Epidermal melanocyte (primary cell): ENCODE data around the gene COLEC12.
"Not testable (repeated sequence)": the region's sequence is repeated elsewhere in the genome, so short reads cannot be mapped to it uniquely, and the experiment has no call there.

Experiments
- DNase-seq: peaks from one replicate; pipeline ENCODE4 v3.0.0; 2011; ENCODE audit warnings: low spot score; ENCODE audit not compliant: insufficient read length

COLEC12 gene

DNA sequence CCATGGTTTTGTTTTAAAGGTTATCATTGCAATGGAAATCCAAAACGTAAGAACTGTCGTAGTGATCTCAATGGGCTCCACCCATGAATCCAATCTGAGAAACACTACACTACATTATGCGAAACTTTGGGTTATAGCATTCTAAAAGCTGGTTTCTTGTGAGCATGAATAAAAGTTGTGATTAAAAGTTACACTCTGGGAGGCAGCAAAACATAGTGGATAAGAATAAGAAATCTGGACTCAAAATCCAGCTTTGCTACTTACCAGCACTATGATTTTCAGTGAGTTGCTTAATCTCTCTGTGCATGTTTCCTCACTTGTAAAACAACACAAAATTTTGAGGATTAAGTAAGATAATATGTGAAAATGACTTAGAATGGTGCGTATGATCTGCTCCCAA lies 207.0 kb downstream of the COLEC12 start:
- no peak for DNase-seq

DNA sequence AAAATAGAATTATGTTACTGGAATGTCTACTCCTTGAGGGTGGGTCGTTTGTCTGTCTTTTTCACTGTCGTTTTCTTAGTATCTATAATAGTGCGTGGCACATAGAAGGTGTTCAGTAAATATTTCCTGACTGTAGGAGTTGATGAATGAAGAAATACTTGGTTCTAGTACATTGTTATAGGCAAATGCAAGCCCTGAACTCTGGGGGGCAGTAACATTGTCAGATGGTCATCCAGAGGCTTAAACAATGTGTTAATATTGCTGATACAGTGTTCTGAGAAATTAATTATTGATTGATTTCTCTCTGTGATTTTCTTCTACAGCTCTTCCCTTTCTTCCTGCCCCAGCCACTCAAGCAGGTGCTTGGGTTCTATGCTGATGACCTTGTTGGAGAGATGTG lies 208.2 kb downstream of the COLEC12 start:
- no peak for DNase-seq

GRCh38 chr18:289970-290369 lies 210.5 kb downstream of the COLEC12 start:
- not testable (repeated sequence) for DNase-seq

GRCh38 chr18:289026-289425 lies 211.5 kb downstream of the COLEC12 start:
- no peak for DNase-seq

DNA sequence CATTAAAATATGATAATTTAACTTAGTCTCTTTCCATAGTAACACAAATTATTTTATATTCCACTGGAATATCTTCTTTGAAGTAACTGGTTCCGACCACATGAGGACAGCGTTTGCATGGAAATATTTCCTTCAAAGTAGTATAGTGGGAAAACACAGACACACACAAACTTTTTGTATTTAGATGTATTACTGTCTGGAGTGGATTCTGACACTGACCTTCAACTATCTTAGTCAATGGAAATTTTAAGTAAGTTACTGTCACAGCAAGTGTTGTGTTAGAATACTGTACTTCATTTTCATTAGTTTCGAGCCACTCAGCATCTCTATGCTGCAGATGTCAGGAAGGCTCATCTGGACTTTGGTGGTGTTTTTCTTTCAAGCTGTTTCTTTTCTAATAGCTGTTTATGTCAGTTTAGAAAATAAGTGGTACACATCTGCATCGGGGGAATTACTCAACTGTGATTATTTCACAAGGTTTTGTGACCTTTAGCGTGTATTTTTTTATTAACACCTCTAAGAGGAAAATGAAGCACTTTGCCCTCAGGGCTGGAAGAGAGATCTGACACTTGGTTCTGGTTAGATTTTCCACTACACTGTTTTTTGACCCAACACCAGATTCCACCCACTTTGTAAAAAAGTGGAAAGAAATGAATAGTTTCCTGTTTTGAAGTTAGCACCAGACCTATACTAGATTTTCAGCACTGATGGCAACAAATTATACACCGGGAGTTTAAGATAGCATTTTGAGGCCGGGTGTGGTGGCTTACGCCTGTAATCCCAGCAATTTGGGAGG lies 213.8 kb downstream of the COLEC12 start:
- no peak for DNase-seq

DNA sequence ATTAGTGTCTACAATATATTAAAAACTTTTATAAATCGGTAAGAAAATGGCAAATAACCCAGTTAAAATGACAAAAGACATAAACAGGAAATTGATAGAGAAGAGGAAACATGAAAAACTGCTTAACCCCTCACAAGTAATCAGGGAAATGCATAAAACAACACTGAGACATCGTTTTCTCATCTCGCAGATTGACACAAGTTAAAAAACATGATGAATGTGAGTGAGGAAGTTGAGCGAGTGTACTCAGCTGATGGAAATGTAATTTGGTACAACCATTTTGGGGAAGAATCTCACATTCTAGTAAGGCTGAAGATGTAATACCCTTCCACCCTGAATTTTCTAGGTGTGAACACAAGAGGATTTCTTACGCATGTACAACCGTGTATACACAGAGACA lies 214.7 kb downstream of the COLEC12 start:
- no peak for DNase-seq

DNA sequence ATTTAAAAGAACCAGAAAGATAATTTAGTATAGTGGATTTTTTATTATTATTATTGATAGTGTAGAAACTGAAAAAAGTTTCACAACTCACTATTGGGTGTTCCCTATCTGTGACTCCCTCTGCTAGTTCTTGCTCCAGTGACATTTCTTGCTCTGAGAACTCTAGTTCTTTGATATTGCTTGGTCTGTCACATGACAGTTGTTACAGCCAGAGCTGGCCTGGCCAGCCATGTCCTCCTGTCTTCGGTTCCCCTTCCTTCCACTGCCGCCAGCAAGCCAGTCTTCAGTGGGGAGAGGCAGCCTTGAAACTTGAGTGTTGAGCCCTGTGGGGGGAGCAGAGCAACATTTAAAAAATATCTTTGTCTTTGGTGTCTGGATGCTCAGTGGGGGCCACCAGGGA lies 225.0 kb downstream of the COLEC12 start:
- no peak for DNase-seq

- DNase-seq = no peak
Observed at GRCh38 chr18:274313-274712, 226.2 kb downstream of the COLEC12 start.

- no peak for DNase-seq
Observed at GRCh38 chr18:273525-273924, 227.0 kb downstream of the COLEC12 start.

GRCh38 chr18:272650-273049 lies 227.9 kb downstream of the COLEC12 start:
- no peak for DNase-seq

DNA sequence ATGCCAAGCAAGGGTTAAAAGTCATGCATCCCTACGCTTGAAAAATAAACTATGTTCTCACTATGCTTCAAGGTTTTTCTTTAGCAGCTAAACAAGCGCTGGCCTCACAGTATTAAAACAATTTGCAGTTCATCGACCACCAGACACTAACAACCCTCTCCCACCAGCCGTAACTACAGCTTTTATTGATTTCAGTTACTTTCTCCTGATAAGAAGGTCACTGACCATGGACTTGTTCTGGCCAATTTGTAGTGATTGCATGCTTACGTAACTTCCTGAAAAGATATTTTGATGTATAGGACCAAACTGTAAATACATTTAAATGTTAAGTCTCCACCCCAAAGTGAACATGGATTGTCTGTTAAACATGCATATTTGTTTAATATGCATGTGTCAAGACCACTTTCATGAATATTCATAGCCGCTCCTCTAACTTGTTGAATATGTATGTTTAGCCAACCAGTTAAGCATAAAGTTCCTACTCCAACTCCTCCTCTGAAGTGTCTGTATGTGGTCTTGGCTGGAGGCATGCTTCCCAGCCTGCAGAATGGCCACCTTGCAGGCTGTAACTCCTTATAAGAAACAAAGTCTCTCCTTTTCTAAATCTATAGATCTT lies 230.9 kb downstream of the COLEC12 start:
- DNase-seq = no peak

GRCh38 chr18:267688-268552 lies 232.6 kb downstream of the COLEC12 start, which contains the start of gene THOC1:
TSS of gene THOC1 (minus strand) at chr18:268047. CDS start at chr18:268019, 28 bp downstream.
- peak; percentile 84 for DNase-seq

- no peak for DNase-seq
Observed at GRCh38 chr18:267380-267687, 233.2 kb downstream of the COLEC12 start.
